Lung (tissue), 12 donors: ENCODE measurements around the gene STARD10. TPM values are rescaled to one million over a fixed set of nuclear protein-coding genes. Genes with fewer than 3 reads are reported as not detected.

Source experiments
- ATAC-seq: fragments of 200-7000 bp; cut with Tn5 transposase; one replicate; pipeline ENCODE4 v1.9.1; 2020; ENCODE audit warnings: moderate number of reproducible peaks; ENCODE audit not compliant: insufficient read depth, low FRiP score
- DNase-seq, 3 donors: peaks; one replicate each; pipeline ENCODE4 v3.0.0-alpha.2; 2013 to 2017
- H3K27ac ChIP-seq, 2 donors: one replicate each; pipeline ENCODE4 v1.5.1; 2013; ENCODE audit warnings: mild to moderate bottlenecking in 2 of 2, moderate library complexity in 2 of 2, control low read depth in 1 of 2, inconsistent platforms in 1 of 2, low read depth in 1 of 2, low read length in 1 of 2
- H3K27me3 ChIP-seq, 3 donors: one replicate each; pipeline ENCODE4 v1.5.1; 2013; ENCODE audit warnings: low read length in 2 of 3; ENCODE audit not compliant: control insufficient read depth in 3 of 3, insufficient read depth in 3 of 3
- H3K36me3 ChIP-seq, 4 donors: one replicate each; pipeline ENCODE4 v1.5.1; 2013; ENCODE audit warnings: low read length in 4 of 4, mild to moderate bottlenecking in 1 of 4, moderate library complexity in 1 of 4; ENCODE audit not compliant: control insufficient read depth in 4 of 4, insufficient read depth in 4 of 4
- H3K4me1 ChIP-seq, 5 donors: one replicate each; pipeline ENCODE4 v1.5.1; 2013; ENCODE audit warnings: low read length in 5 of 5, mild to moderate bottlenecking in 2 of 5, moderate library complexity in 1 of 5; ENCODE audit not compliant: control insufficient read depth in 5 of 5, insufficient read depth in 5 of 5
- H3K4me3 ChIP-seq: one replicate; pipeline ENCODE4 v1.5.1; 2013; ENCODE audit warnings: mild to moderate bottlenecking, control low read depth, moderate library complexity
- H3K9ac ChIP-seq, 2 donors: one replicate each; pipeline ENCODE4 v1.5.1; 2013; ENCODE audit warnings: low read length in 2 of 2, control low read depth in 1 of 2; ENCODE audit not compliant: insufficient read depth in 1 of 2
- H3K9me3 ChIP-seq, 4 donors: one replicate each; pipeline ENCODE4 v1.5.1; 2013; ENCODE audit warnings: low read length in 3 of 4, mild to moderate bottlenecking in 1 of 4, moderate library complexity in 1 of 4; ENCODE audit not compliant: control insufficient read depth in 4 of 4, insufficient read depth in 3 of 4
- CTCF ChIP-seq: IDR thresholded peaks from 2 replicates; pipeline ENCODE4 v1.5.1; 2012; ENCODE audit warnings: mild to moderate bottlenecking; ENCODE audit errors: control extremely low read depth, extremely low read depth
- WGBS, 2 donors: extraction: QIAGEN DNeasy Blood & Tissue Kit; methylation state at CpG; one replicate each; pipeline ENCODE4 v1.1.7; 2013; 5-methylcytosine and 5-hydroxymethylcytosine counted together
- polyA plus RNA-seq, 2 donors: library from polyadenylated mRNA; stranded (reverse); fragments of 200-250 nt; gene quantifications; one replicate each; pipeline ENCODE4 v1.2.1, GENCODE V29; 2013
- total RNA-seq, 2 donors: library from RNA; depleted of rRNA in 1 of 2; stranded (reverse); fragments of >200 nt in 1 of 2; gene quantifications; one replicate each; pipeline ENCODE4 v1.2.1, GENCODE V29; 2014 to 2021
- donor health status: control.
- donor health status: control.
- donor health status: Bipolar disorder and iron deficiency.
- donor health status: healthy.
- donor health status: DM: yes; HTN: yes; CAD: no.

The STARD10 gene
- total and polyA plus RNA-seq, 4 donors: 66.5 to 198 (median 102) TPM

- Histone ChIP-seq H3K27me3 (no peaks in the 10 kb centered on the region), H3K27ac (no peak overlapping the region), H3K4me1 (peaks cover 0 to 18% (median 9%) of the 10 kb centered on the region in 5 donors), H3K9ac (peak overlapping the region in 1 of 2 donors; percentile 30), H3K4me3 (no peak overlapping the region), H3K9me3 (no peaks in the 10 kb centered on the region), H3K36me3 (peaks cover 0 to 11% (median under 1%) of the 10 kb centered on the region in 4 donors)
- ATAC-seq (no peak), DNase-seq (no peak)
- WGBS, 2 donors: 78 to 86% methylated on average over 7 of the region's 7 CpGs
- TF ChIP-seq CTCF: no peak
These were observed 35.5 kb downstream of the STARD10 start for GRCh38 chr11:72758304-72758689.

GRCh38 chr11:72755713-72756285, 38.0 kb downstream of the STARD10 start:
- Histone ChIP-seq H3K27me3 (no peaks in the 10 kb centered on the region), H3K36me3 (peaks cover 0 to 11% (median under 1%) of the 10 kb centered on the region in 4 donors), H3K9ac (no peak overlapping the region), H3K9me3 (no peaks in the 10 kb centered on the region), H3K4me1 (peaks cover 0 to 35% (median 13%) of the 10 kb centered on the region in 5 donors), H3K27ac (peak overlapping the region in 1 of 2 donors; percentile 26), H3K4me3 (no peak overlapping the region)
- DNase-seq: no peak
- 77 to 82% methylated on average over 4 of the region's 4 CpGs for WGBS, 2 donors
- TF ChIP-seq CTCF: no peak
- no peak for ATAC-seq

GRCh38 chr11:72754544-72755155, 39.2 kb downstream of the STARD10 start:
- peaks cover 0 to 40% (median 13%) of the 10 kb centered on the region in 5 donors for H3K4me1 ChIP-seq
- H3K27ac ChIP-seq: no peak overlapping the region
- TF ChIP-seq CTCF: no peak
- peaks cover 0 to 11% (median under 1%) of the 10 kb centered on the region in 4 donors for H3K36me3 ChIP-seq
- DNase-seq: no peak
- no peaks in the 10 kb centered on the region for H3K9me3 ChIP-seq
- no peaks in the 10 kb centered on the region for H3K27me3 ChIP-seq
- 92 to 96% methylated on average over 44 to 48 of the region's 48 CpGs for WGBS, 2 donors
- H3K9ac ChIP-seq: no peak overlapping the region
- no peak overlapping the region for H3K4me3 ChIP-seq
- no peak for ATAC-seq
